HG02798 (cell line): ENCODE data around the gene CDKN2A.
"Not testable (repeated sequence)": the region's sequence is repeated elsewhere in the genome, so short reads cannot be mapped to it uniquely, and the experiment has no call there.

ENCODE experiments used
- ATAC-seq: cut with Tn5 transposase; IDR thresholded peaks from one replicate; pipeline ENCODE4 v1.9.1; 2021; ENCODE audit warnings: mild to moderate bottlenecking; ENCODE audit not compliant: unreplicated experiment, poor library complexity

Gene CDKN2A

GRCh38 chr9:21964925-21965385 is 29.2 kb downstream of the CDKN2A start:
- peak; percentile 70 for ATAC-seq

DNA sequence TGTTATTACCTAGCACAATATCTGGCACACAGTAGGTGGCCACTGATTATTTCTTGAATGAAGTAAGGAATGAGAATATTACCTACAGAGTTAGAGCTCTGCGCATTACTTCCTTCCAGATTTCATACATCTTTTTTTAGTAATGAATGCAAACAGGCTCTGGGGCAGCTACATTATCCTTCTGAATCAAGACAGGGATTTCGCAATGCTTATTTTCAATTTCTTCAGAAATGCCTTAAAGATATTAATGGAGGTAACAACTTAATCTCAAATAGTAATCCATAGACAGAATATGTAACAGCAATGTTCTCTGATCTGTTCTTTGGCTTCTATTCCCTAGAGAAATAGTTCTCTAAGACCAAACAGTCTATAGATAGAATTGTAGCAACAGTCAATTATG is 32.6 kb downstream of the CDKN2A start:
- no peak for ATAC-seq

GRCh38 chr9:21959268-21959667 is 34.9 kb downstream of the CDKN2A start:
- not testable (repeated sequence) for ATAC-seq

DNA sequence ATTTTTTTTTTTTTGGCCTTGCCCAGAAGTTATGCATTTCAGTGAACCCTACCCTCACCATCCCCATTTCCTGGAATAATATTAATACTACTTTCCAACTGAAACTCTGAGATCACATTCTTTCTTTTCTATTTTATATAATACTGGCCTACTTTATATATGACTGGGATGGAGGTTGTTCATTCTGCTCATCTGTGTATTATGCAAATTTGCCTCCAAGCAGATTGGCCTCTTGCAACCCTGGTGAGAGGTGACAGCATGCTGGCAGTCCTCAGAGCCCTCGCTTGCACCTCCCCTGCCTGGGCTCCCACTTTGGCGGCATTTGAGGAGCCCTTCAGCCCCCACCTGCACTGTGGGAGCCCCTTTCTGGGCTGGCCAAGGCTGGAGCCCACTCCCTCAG is 35.4 kb downstream of the CDKN2A start:
- no peak for ATAC-seq

- ATAC-seq = no peak
These were observed 48.6 kb downstream of the CDKN2A start for GRCh38 chr9:21945606-21946005.

GRCh38 chr9:21943464-21943863 is 50.7 kb downstream of the CDKN2A start:
- ATAC-seq = no peak

GRCh38 chr9:21941337-21941995 is 52.7 kb downstream of the CDKN2A start:
- ATAC-seq = no peak

DNA sequence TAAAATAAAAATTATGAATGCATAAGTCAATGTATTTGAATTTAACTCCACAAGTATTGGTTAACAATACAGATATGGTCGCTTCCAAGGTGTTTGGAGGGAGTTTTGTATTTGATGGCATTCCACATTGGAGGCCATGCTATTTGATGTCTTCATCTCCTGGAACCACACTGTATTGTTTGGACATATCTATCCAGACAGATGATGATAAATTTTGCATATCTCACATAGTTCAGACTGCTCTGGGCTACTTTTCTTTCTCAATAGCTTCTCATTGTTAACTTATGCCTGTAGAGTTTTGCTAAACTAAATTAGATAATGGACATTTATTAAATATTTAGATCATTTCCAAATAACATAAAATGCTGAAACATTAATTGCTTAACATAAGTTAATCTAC is 58.0 kb downstream of the CDKN2A start:
- no peak for ATAC-seq

DNA sequence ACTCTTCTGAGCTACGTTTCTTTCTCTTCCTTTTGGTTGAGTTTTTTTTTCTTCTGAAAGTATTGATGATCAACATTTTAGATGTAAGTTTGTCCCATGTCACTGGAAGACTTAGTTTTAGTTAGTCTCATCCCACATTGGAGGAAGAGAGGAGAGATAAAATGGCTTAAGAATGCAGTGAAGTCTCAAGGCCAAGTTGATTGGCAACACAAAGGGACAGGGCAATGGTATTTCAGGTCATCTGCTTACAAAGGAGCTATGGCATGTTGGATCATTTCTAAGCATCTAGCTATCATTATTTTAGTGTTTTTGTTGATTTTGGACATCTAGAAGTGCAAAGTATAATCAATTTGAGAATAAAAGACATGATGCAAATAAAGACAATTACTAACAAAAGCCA is 58.6 kb downstream of the CDKN2A start:
- ATAC-seq = no peak

DNA sequence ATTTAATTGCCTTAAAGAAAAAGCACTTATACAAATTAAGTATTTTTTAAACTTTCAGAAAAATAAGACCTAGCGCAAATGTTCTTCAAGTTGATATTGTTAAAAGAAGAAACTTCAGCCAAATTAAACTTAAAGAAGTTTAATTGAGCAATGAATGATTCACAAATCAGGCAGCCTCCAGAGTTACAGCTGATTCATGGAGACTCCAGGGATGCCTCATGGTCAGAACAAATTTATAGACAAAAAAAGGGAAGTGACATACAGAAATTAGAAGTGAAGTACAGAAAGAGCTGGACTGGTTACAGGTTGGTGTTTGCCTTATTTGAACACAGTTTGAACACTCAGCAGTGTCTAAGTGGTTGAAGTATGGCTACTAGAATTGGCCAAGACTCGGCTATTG is 60.3 kb downstream of the CDKN2A start:
- ATAC-seq = no peak

GRCh38 chr9:21933281-21933680 is 60.9 kb downstream of the CDKN2A start:
- no peak for ATAC-seq

DNA sequence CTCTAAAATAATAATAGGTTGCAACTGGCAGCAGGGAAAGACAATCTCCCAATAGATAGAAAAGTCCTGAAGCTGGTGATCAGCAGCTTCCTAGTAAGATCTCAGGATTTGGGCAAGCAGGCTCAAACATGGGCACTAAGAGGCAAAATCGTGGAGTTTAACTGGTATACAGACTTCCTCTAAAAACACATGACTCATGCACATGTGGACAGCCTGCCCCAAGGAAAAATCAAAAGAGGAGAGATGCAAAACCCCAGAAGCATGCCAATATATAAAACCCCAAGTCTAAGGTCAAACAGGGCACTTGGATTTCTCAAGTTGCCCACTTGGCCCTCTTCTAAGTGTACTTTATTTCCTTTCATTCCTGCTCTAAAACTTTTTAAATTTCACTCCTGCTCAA is 62.8 kb downstream of the CDKN2A start:
- no peak for ATAC-seq

DNA sequence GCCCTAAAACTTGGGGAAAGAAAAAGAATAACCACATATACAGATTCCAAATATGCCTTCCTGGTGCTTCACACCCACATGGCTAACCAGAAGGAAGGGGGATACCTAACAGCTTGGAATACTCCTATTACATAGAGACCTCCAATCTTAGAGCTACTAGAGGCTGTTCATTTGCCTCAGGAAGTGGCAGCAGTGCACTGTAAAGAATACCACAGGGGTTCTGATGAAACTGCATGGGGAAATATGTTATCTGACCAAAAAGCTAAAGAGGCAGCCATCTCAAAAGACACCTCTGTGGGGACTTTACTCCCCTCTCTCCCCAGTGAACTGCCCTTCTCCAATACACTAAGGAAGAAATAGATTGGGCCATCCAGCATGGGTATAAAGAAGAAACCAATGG is 66.4 kb downstream of the CDKN2A start:
- ATAC-seq = no peak

- no peak for ATAC-seq
These were observed 70.5 kb downstream of the CDKN2A start for GRCh38 chr9:21923694-21924093.

DNA sequence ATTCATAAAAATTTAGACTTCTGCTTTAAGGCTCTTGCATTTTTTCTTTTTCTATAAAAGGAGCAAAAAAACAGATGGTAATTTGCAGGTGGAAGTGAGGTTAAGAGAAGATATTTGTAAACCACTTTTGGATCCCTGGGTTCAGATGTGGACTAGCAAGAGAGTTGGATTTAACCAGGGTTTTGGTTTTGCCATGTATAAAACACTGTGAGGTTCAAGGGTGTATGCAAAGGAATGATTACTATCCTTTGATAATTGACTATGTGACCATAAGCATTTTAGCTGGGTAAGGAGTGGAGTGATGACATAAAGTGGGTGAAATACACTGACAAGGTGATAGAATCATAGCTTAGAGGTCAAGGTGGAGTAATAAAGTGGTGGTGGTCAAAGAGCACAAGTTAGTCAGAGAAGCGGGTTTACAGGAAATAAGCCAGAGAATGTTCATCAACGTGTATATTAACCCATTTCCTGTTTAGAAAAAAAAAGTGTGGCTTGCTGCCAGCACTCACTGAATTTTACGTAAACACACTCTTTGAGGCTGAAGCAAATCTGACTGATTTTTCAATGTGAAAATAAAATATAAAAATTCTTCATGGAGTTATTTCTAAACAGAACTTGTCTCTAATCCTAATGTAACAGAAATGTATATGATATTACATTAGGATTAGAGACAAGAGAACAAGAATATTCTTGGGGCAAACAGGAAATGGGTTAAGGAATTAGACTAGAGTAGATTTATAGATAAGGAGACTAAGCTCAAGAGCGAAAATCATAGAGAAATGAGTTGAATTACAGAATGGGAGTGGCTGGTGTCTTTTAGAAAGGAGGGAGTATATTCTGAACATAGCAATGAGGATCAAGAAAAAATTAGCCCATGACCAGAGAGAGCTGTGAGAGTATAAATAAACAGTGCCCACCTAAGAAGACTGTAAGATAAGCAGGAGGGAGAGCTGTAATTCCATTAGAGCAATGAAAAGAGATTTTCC is 74.5 kb downstream of the CDKN2A start:
- ATAC-seq = peak; percentile 67
